HG03558 (cell line): ENCODE measurements around the gene BMP4.

Experiments
- ATAC-seq: cut with Tn5 transposase; IDR thresholded peaks from one replicate; pipeline ENCODE4 v1.9.1; 2021; ENCODE audit warnings: moderate number of reproducible peaks; ENCODE audit not compliant: unreplicated experiment; ENCODE audit errors: extremely low read depth

Gene BMP4

GRCh38 chr14:53947452-53948204 lies 9.0 kb downstream of the BMP4 start:
- ATAC-seq, result no peak

- no peak for ATAC-seq
These were observed 9.6 kb downstream of the BMP4 start for GRCh38 chr14:53947094-53947445.

GRCh38 chr14:53946404-53947093 lies 10.1 kb downstream of the BMP4 start:
- ATAC-seq, result no peak

- no peak for ATAC-seq
These were observed 10.6 kb downstream of the BMP4 start for GRCh38 chr14:53946071-53946403.

- ATAC-seq, result no peak
These were observed 12.9 kb downstream of the BMP4 start for GRCh38 chr14:53943751-53944083.

GRCh38 chr14:53942970-53943750 lies 13.5 kb downstream of the BMP4 start:
- ATAC-seq, result no peak

GRCh38 chr14:53938136-53938837 lies 18.3 kb downstream of the BMP4 start:
- ATAC-seq, result no peak

GRCh38 chr14:53934778-53935414 lies 21.7 kb downstream of the BMP4 start:
- ATAC-seq, result no peak

- no peak for ATAC-seq
These were observed 23.7 kb downstream of the BMP4 start for GRCh38 chr14:53932966-53933365.

- ATAC-seq, result no peak
These were observed 26.5 kb downstream of the BMP4 start for GRCh38 chr14:53929871-53930715.

- ATAC-seq, result no peak
These were observed 29.5 kb downstream of the BMP4 start for GRCh38 chr14:53927171-53927570.

GRCh38 chr14:53925201-53925766 lies 31.3 kb downstream of the BMP4 start:
- no peak for ATAC-seq

GRCh38 chr14:53924753-53925152 lies 31.9 kb downstream of the BMP4 start:
- ATAC-seq, result no peak

GRCh38 chr14:53921027-53921426 lies 35.6 kb downstream of the BMP4 start:
- ATAC-seq, result no peak

- no peak for ATAC-seq
These were observed 40.4 kb downstream of the BMP4 start for GRCh38 chr14:53916239-53916638.

GRCh38 chr14:53915364-53916014 lies 41.1 kb downstream of the BMP4 start:
- no peak for ATAC-seq

- no peak for ATAC-seq
These were observed 44.6 kb downstream of the BMP4 start for GRCh38 chr14:53912021-53912420.

- ATAC-seq, result no peak
These were observed 48.2 kb downstream of the BMP4 start for GRCh38 chr14:53908416-53908815.

GRCh38 chr14:53902307-53902706 lies 54.3 kb downstream of the BMP4 start:
- ATAC-seq, result no peak
